Inflammatory macrophage treated with lipopolysaccharide for 4 hours (primary cell): ENCODE measurements around the gene CTRB2.
"Not testable (repeated sequence)": the region's sequence is repeated elsewhere in the genome, so short reads cannot be mapped to it uniquely, and the experiment has no call there.

ENCODE experiments used
- DNase-seq: peaks from one replicate; pipeline ENCODE4 v3.0.0-alpha.2; 2020

CTRB2 gene

GRCh38 chr16:75206749-75207451, at the start of gene CTRB2:
TSS of gene CTRB2 (minus strand) at chr16:75207161. CDS start at chr16:75207141, 20 bp downstream.
- no peak for DNase-seq

GRCh38 chr16:75256059-75256571, 49.2 kb upstream of the CTRB2 start:
- DNase-seq: no peak

- DNase-seq: no peak
These were observed 47.4 kb upstream of the CTRB2 start for GRCh38 chr16:75254359-75254837.

GRCh38 chr16:75252946-75253911, 46.3 kb upstream of the CTRB2 start:
- no peak for DNase-seq

- no peak for DNase-seq
These were observed 45.3 kb upstream of the CTRB2 start for GRCh38 chr16:75252049-75252864.

- peak; percentile 58 for DNase-seq
These were observed 44.5 kb upstream of the CTRB2 start, which contains the start of gene BCAR1 for GRCh38 chr16:75251280-75252048. TSS of gene BCAR1 (minus strand) at chr16:75251624. CDS start at chr16:75251482, 142 bp downstream.

GRCh38 chr16:75250809-75251279, 43.9 kb upstream of the CTRB2 start:
- peak; percentile 10 for DNase-seq

DNA sequence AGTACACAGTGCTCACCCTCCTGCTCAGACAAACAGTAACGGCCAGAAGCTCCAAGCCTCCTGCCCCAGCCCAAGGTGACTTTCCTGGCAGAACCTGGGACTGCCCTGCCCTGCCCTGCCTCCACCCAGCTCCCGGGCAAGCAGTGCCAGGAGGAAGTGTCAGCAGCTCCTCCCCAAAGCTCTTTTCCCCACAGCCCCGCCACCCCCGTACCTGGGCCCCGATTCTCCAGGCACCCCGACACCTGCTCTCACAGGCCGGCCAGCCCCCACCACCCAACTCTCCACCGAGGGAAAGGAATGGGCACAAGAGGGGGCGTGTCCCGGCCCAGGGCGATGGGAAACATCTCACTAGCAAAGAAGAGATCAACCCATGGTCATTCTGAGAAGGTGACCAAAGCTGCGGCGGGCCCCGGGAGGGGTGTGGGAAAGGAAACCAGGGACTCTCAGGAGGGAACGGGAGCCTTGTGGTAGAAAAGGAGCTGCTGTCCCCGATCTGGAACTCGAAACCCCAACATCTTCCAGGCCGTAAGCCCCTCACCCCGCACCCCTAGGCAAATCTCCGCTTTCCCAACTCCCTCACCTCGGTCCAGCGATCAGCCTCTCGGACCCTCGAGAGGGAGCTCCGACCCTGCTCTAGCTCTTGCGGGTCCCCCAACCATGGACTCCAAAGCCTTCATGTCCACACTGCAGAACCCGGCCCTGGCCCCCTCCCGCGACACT, 43.3 kb upstream of the CTRB2 start:
- no peak for DNase-seq

DNA sequence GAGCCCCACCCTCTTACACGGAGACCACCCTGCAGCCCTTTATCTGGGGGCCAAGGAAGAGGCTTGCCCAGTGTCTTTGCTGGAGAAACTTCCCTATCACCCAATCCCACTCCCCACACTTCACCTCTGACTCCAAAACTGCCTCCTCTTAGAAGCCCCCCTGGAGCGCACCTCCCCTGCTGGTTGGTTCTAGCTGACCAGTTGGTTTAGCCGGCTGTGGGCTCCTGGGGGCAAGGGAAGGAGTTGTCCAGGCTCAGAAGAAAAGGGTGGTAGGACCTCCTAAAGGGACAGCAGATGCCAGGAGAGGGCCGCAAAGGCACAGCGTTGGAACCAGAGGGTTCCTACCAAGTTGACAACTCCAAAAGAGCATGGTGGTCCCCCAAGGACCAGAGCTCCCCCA, 42.5 kb upstream of the CTRB2 start:
- DNase-seq: no peak

GRCh38 chr16:75248536-75249380, 41.8 kb upstream of the CTRB2 start:
- no peak for DNase-seq

- no peak for DNase-seq
These were observed 41.2 kb upstream of the CTRB2 start for GRCh38 chr16:75248142-75248535.

DNA sequence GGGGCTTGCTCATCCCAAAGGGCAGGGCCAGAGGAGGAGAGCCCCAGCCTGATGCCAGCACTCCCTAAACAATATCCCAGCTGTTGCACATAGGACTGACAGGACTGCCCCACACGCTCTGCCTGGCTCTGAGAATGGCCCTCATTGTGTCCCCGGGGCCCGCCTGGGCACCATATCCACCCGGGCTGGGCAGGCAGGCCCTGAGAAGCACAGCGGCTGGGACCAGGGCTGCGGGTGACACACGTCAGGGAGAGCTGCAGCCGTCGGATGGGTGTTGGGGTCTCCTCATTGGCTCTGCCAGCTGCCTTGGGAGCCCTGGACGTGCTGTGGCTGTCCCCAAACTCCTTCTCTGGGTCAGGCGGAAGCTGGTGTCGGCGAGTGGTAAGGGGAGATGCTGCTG, 40.3 kb upstream of the CTRB2 start:
- DNase-seq: no peak

DNA sequence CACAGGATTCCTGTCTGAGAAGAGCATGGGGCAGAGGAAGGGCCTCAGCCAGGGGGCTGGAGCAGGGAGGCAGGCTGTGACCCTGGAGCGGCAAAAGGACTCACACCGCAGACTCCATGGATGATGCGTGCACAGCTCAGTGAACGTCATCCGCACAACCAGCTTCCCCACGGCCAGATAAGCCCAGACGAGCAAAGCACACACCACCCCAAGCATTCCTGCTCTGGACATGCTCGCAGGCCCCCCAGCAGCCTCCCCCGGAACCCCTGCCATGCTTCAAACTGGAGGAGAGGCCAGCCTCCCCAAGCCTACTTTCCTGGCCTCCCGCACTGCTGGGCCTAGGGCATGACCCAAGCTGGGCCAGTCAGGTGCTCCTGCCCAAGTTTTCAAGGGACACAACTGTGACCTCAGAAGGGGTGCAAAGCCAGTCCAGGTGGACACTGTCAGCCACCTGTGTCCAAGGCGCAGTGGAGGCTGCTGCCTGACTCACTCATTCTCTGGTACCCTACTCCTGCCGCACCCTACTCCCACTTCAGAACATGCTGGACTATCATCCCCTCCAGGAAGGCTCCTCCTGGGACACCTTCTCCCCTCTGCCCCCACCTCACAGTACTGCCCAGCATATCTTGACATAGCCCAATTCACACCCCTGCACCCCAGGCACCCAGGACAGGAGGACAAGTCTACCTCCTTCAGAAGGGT, 39.7 kb upstream of the CTRB2 start:
- no peak for DNase-seq

- DNase-seq: peak; percentile 27
These were observed 38.1 kb upstream of the CTRB2 start for GRCh38 chr16:75244844-75245758.

GRCh38 chr16:75244225-75244809, 37.4 kb upstream of the CTRB2 start:
- DNase-seq: peak; percentile 39

- no peak for DNase-seq
These were observed 36.8 kb upstream of the CTRB2 start for GRCh38 chr16:75243667-75244224.

GRCh38 chr16:75242436-75243078, 35.6 kb upstream of the CTRB2 start:
- DNase-seq: not testable (repeated sequence)
